ENCODE data around the gene COA7.

DNA sequence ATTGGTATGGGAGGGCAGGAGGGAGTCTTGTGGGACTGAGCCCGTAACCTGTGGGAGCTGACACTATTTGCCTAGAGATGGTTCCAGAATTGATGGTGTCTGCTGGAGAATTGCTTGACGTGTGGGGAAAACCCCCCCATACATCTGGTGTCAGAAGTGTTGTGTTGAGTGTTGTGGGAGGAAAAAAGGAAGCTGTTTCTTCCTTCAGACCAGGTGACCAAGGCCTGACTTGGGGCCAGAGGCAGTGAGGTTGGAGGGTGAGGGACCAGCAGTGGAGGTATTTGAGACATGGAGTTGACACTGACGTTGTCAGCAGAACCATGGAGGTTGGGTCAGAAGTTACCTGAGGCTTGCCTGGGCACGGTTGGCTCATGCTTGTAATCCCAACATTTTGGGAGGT lies 56.8 kb downstream of the COA7 start:
- TF ChIP-seq ZNF214 (tag by site-specific recombination; IDR thresholded peaks at IDR 0.05; ENCODE audit: borderline replicate concordance) (no peak), GLIS2 (tag by site-specific recombination; IDR thresholded peaks at IDR 0.05) (no peak), ZNF140 (tag by site-specific recombination; IDR thresholded peaks at IDR 0.05) (no peak), ZNF350 (tag by site-specific recombination; IDR thresholded peaks at IDR 0.05) (no peak), ZNF777 (tag by site-specific recombination; IDR thresholded peaks at IDR 0.05; ENCODE audit: borderline replicate concordance) (no peak), ZNF585B (tag by site-specific recombination; IDR thresholded peaks at IDR 0.05) (no peak), ZBTB17 (tag by site-specific recombination; IDR thresholded peaks at IDR 0.05) (no peak), SP7 (tag by site-specific recombination; IDR thresholded peaks at IDR 0.05) (no peak), HOXA7 (CRISPR knock-in tag; IDR thresholded peaks at IDR 0.05; ENCODE audit: borderline replicate concordance) (no peak)
- TF ChIP-seq, protein P1, sequence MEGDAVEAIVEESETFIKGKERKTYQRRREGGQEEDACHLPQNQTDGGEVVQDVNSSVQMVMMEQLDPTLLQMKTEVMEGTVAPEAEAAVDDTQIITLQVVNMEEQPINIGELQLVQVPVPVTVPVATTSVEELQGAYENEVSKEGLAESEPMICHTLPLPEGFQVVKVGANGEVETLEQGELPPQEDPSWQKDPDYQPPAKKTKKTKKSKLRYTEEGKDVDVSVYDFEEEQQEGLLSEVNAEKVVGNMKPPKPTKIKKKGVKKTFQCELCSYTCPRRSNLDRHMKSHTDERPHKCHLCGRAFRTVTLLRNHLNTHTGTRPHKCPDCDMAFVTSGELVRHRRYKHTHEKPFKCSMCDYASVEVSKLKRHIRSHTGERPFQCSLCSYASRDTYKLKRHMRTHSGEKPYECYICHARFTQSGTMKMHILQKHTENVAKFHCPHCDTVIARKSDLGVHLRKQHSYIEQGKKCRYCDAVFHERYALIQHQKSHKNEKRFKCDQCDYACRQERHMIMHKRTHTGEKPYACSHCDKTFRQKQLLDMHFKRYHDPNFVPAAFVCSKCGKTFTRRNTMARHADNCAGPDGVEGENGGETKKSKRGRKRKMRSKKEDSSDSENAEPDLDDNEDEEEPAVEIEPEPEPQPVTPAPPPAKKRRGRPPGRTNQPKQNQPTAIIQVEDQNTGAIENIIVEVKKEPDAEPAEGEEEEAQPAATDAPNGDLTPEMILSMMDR (tag by site-specific recombination; IDR thresholded peaks at IDR 0.05) = no peak
